H7 (cell line): ENCODE data around the gene NSUN6. TPM values are rescaled to one million over a fixed set of nuclear protein-coding genes. Genes with fewer than 3 reads are reported as not detected.
"Not testable (repeated sequence)": the region's sequence is repeated elsewhere in the genome, so short reads cannot be mapped to it uniquely, and the experiment has no call there.

Source experiments
- DNase-seq: peaks from one replicate; pipeline ENCODE4 v3.0.0; 2012
- H3K27me3 ChIP-seq: 2 replicates; pipeline ENCODE4 v1.6.0; 2011; ENCODE audit warnings: mild to moderate bottlenecking, low read length; ENCODE audit not compliant: control insufficient read depth, insufficient read depth
- H3K36me3 ChIP-seq: replicated peaks from 2 replicates; pipeline ENCODE4 v1.5.1; 2011; ENCODE audit warnings: low read length; ENCODE audit not compliant: control insufficient read depth, insufficient read depth
- H3K4me3 ChIP-seq: 2 replicates; pipeline ENCODE4 v1.5.1; 2011; ENCODE audit warnings: low read depth, mild to moderate bottlenecking, control low read depth, low read length, moderate library complexity; ENCODE audit not compliant: insufficient read depth
- total RNA-seq: library from RNA; depleted of rRNA; stranded (reverse); fragments of >200 nt; shearing (Covaris generic); gene quantifications from 2 replicates; pipeline ENCODE4 v1.2.3, GENCODE V29; 2014

Gene NSUN6
- total RNA-seq, 1 experiment from 2014 or later: 7.2 TPM

DNA sequence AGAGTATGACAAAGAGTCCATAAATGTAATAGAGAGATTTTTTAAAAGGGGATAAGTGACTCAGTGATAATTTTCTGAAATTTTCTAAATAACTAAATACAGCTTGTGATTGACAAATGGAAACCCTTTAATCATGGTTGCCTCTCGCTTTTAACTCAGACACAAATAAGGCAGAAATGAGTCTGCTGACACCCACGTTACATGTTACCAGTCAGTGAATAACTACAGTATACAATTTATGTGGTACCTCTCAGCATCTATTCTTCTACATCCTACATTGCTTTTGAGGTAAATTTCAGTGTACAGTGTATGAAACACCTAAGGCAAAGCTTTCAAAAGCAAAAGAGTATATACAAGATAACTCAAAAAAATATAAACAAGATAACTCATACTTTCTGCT is 4.2 kb downstream of the NSUN6 start:
- Histone ChIP-seq H3K36me3 (no peaks in the 10 kb centered on the region), H3K4me3 (no peak overlapping the region), H3K27me3 (no peaks in the 10 kb centered on the region)
- DNase-seq: no peak

DNA sequence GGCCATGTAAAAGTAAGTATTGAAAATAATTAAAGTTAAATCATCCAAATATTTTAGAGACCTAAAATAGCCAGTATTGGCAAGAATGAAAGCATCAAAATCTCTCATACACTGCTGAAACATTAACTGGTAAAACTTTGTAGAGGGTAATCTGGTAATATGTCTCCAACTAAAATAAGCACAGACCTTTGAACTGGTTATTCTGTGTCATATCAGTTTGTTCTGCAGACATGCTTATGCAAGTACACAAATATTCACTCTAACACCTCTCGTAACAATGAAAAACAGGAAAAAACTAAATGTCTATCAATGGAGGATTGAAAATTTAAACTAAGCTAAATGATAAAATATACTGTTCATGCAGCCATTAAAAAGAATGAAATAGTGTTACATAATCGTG is 11.7 kb downstream of the NSUN6 start:
- not testable (repeated sequence) for DNase-seq, H3K36me3 ChIP-seq, H3K4me3 ChIP-seq, H3K27me3 ChIP-seq

DNA sequence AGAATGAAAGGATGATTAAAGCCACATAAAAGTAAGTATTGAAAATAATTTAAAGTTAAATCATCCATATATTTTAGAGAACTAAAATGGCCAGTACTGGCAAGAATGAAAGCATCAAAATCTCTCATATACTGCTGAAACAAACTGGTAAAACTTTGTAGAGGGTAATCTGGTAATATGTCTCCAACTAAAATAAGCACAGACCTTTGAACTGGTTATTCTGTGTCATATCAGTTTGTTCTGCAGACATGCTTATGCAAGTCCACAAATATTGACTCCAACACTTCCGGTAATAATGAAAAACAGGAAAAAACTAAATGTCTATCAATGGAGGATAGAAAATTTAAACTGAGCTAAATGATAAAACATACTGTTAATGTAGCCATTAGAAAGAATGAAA is 14.0 kb downstream of the NSUN6 start:
- not testable (repeated sequence) for H3K36me3 ChIP-seq, DNase-seq, H3K4me3 ChIP-seq

DNA sequence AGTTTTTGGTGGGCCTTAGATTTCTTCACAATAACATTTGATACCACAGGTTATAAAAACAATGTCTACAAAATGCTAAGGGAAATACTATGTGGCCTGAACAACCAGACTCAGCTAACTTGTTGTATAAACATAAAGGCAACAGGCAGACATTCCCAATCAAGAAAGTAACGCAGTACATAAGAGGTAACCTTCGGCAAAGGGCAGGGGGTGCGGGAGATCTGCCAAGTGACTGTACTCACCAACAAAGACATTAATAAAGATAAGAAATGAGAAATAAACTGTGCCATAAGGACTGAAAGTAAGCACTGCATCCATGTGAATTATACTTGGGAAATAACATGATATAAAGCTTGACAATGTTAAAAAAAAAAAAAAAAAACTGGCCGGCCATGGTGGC is 15.4 kb downstream of the NSUN6 start:
- no peaks in the 10 kb centered on the region for H3K36me3 ChIP-seq
- no peak overlapping the region for H3K4me3 ChIP-seq
- H3K27me3 ChIP-seq: no peaks in the 10 kb centered on the region
- DNase-seq: no peak

More for the DNA sequence above, 14.0 kb downstream of the NSUN6 start:
- not testable (repeated sequence) for H3K27me3 ChIP-seq

DNA sequence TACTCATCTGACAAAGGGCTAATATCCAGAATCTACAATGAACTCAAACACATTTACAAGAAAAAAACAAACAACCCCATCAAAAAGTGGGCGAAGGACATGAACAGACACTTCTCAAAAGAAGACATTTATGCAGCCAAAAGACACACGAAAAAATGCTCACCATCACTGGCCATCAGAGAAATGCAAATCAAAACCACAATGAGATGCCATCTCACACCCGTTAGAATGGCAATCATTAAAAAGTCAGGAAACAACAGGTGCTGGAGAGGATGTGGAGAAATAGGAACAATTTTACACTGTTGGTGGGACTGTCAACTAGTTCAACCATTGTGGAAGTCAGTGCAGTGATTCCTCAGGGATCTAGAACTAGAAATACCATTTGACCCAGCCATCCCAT is 18.9 kb downstream of the NSUN6 start:
- H3K4me3 ChIP-seq, H3K36me3 ChIP-seq, DNase-seq, H3K27me3 ChIP-seq: not testable (repeated sequence)

DNA sequence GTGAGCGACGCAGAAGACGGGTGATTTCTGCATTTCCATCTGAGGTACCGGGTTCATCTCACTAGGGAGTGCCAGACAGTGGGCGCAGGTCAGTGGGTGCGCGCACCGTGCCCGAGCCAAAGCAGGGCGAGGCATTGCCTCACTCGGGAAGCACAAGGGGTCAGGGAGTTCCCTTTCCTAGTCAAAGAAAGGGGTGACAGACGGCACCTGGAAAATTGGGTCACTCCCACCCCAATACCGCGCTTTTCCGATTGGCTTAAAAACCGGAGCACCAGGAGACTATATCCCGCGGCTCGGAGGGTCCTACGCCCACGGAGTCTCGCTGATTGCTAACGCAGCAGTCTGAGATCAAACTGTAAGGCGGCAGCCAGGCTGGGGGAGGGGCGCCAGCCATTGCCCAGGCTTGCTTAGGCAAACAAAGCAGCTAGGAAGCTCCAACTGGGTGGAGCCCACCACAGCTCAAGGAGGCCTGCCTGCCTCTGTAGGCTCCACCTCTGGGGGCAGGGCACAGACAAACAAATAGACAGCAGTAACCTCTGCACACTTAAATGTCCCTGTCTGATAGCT is 23.9 kb downstream of the NSUN6 start:
- peak overlapping the region; percentile 35 for H3K4me3 ChIP-seq
- H3K27me3 ChIP-seq, DNase-seq, H3K36me3 ChIP-seq: not testable (repeated sequence)

DNA sequence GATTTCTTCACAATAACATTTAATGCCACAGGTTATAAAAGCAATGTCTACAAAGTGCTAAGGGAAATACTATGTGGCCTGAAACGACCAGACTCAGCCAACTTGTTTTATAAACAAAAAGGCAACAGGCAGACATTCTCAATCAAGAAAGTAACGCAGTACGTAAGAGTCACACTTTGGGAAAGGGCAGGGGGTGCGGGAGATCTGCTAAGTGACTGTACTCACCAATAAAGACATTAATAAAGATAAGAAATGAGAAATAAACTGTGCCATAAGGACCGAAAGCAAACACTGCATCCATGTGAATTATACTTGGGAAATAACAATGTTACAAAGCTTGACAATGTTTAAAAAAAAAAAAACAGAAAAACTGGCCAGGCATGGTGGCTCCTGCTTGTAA is 25.5 kb downstream of the NSUN6 start:
- H3K4me3 ChIP-seq: no peak overlapping the region
- no peaks in the 10 kb centered on the region for H3K27me3 ChIP-seq
- no peak for DNase-seq
- peaks cover 2% of the 10 kb centered on the region for H3K36me3 ChIP-seq

DNA sequence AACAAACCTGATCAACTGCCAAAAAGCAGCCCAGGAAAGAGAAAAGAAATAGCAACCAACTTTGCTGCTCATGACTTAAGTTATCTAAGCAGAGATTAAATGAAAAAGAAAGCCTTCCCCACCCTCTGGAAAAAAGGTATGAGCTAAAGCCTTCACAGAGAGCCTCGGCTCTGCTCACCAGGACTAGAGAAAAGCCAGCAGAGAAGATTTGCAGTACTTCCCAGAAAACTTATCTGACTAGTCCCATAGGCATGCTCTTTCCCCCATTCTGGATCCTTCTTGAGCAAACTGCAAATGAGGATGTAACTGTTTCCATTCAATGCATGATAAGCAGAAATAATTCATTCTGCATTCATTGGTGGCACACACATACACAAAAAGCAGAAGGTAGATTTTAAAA is 27.7 kb downstream of the NSUN6 start:
- not testable (repeated sequence) for H3K27me3 ChIP-seq, DNase-seq, H3K4me3 ChIP-seq, H3K36me3 ChIP-seq

DNA sequence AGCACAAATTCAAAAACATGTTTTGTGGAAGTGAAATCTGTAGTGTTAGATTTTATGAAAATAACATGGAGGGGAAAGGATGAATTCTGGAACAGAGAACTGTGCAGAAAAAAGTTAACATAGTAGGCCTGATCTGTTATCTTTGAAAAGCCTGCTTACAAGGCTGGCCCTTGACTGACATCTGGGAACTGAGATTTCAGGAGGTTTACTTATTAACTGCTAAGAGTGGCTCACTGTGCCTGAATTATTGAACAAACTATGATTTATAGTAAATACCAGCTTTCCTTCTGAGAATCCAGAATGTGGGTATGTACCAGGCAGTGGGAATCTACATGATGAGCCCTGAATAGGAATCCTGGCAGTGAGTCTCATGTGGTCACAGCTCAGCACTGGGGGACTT is 30.5 kb downstream of the NSUN6 start:
- Histone ChIP-seq H3K36me3 (peaks cover 2% of the 10 kb centered on the region), H3K27me3 (no peaks in the 10 kb centered on the region), H3K4me3 (no peak overlapping the region)
- no peak for DNase-seq

DNA sequence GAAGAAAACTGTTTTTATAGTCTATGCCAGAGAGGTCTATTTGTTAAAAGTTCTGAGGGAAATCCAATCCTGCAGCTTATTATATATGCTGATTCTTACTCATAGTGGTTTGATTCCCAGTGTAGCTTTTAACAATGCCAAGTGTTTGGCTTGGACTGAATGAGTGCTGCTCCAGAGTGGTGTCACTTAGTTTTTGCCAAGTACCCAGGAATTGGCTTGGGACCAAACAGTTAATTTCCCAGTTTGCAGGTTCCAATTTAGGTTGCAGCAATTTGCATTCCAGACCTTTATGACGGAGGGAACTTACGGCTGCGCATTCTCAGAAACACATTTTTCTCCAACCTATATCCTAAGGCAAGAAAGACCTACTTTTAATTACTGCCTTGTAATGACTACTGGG is 32.4 kb downstream of the NSUN6 start:
- DNase-seq: no peak
- H3K27me3 ChIP-seq: no peaks in the 10 kb centered on the region

DNA sequence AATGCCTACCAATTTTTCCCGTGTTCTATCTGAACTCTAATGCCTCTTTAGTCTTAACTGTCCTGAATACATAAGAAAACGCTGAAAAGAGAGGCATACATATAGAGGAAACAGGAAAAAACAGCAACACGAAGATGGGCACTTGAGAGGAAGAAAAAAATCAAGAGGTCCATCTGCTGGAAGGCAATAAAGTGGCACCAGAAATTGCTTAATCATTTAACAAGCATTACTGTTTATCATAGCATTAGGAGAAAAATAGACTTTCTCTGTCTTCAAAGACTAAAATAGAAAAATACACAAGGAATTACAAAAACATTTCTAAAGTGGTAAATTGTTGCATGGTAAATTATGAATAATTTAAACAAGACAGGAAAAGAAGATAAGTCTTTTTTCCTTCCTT is 35.0 kb downstream of the NSUN6 start:
- no peak for DNase-seq
- Histone ChIP-seq H3K27me3 (no peaks in the 10 kb centered on the region), H3K4me3 (no peak overlapping the region), H3K36me3 (0 out of 2 replicates have a peak, but pooled peaks cover 1% of the 10 kb centered on the region)

More for the DNA sequence above, 32.4 kb downstream of the NSUN6 start:
- Histone ChIP-seq H3K36me3 (peaks cover 2% of the 10 kb centered on the region), H3K4me3 (no peak overlapping the region)

DNA sequence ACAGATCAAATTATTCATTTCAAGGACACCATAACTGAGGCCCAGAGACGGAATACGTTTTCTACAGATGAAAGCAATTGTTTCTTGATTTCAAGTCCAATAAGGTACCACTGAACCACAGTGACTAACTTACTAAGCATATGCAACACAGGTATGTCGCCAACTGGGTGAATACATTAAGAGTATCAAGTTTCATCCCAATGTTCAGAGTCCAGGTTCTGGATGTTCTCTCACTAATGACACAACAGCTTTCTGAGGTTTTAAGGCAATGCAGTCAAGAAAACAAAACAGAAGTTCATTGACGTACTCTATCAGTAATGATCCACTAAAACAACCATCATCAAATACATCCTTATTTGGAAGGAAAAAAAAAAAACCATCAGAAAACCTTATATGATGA is 35.8 kb downstream of the NSUN6 start:
- no peak for DNase-seq
- Histone ChIP-seq H3K4me3 (no peak overlapping the region), H3K36me3 (0 out of 2 replicates have a peak, but pooled peaks cover 1% of the 10 kb centered on the region), H3K27me3 (no peaks in the 10 kb centered on the region)

DNA sequence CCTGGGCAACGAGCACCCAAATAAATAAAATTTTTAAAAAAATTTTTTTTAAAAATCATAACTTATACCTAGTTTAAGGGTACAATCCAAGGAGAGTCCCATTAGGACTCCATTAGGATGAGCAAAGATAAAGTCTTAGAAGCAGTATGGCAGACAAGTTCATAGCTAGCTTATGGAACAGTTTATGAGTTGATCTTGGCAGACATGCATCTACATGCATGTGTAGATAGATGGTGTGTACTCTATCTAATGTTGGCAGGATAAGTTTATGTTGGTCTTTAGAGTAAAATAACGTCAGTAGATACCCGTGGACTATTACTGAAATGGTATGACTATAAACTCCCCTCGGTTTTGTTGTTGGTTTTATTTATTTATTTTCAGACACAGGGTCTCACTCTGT is 40.2 kb downstream of the NSUN6 start:
- H3K36me3 ChIP-seq: peaks cover 1% of the 10 kb centered on the region
- no peaks in the 10 kb centered on the region for H3K27me3 ChIP-seq
- no peak overlapping the region for H3K4me3 ChIP-seq
- no peak for DNase-seq

DNA sequence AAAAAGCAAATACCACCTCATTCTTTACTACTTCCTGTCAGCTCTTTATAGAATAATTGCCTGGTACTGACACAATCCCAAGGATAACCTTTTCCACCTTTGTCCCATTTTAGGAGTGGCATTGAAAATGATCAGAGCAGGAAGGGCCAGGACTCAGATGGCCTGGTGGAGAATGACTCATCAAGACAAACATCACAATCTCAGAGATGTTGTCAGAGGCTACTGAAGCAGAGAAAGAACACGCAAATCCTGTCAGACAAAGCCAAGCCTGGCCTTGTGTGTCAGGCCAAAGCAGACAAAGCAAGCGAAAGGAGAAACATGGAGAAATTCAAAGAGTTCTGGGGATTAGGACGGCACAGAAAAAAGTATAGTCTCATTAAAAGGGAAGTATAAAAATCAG is 40.9 kb downstream of the NSUN6 start:
- Histone ChIP-seq H3K27me3 (no peaks in the 10 kb centered on the region), H3K4me3 (no peak overlapping the region), H3K36me3 (peaks cover 1% of the 10 kb centered on the region)
- DNase-seq: no peak

DNA sequence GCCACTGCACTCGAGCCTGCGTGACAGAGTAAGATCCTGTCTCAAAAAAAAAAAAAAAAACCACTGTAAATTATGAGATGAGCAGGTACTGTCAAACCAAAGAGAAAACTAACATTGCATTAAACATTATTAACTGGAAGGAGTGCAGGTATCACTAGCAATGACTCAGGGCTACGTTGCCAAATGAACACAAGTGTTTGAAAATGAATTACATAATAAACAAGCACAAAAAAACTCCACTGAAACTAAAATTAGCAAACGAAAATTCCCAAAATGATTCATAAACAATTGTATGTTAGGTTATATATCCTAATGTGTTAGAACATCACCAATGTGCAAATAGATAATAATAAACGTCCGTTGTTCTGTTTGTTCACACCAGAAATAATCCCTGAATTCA is 42.8 kb downstream of the NSUN6 start:
- no peak for DNase-seq
- no peaks in the 10 kb centered on the region for H3K27me3 ChIP-seq
- no peak overlapping the region for H3K4me3 ChIP-seq
- peaks cover 1% of the 10 kb centered on the region for H3K36me3 ChIP-seq
